Fibroblast of mammary gland (primary cell): ENCODE measurements around the gene RGL1.
A peak's percentile ranks its signal among the peaks of the same experiment; 100 is the strongest.

Source experiments
- DNase-seq: peaks from one replicate; pipeline ENCODE4 v3.0.0-alpha.2; 2010; ENCODE audit warnings: low read depth
- H3K4me3 ChIP-seq: 2 replicates; pipeline ENCODE4 v1.5.1; 2011; ENCODE audit warnings: low read depth, mild to moderate bottlenecking, low read length, moderate library complexity; ENCODE audit not compliant: control insufficient read depth
- TF ChIP-seq, protein P1 (sequence below): conservative IDR thresholded peaks from 2 replicates; pipeline ENCODE4 v1.5.1; 2011; ENCODE audit warnings: low read depth, low read length, inconsistent platforms; ENCODE audit not compliant: control insufficient read depth, insufficient read depth

Gene RGL1

DNA sequence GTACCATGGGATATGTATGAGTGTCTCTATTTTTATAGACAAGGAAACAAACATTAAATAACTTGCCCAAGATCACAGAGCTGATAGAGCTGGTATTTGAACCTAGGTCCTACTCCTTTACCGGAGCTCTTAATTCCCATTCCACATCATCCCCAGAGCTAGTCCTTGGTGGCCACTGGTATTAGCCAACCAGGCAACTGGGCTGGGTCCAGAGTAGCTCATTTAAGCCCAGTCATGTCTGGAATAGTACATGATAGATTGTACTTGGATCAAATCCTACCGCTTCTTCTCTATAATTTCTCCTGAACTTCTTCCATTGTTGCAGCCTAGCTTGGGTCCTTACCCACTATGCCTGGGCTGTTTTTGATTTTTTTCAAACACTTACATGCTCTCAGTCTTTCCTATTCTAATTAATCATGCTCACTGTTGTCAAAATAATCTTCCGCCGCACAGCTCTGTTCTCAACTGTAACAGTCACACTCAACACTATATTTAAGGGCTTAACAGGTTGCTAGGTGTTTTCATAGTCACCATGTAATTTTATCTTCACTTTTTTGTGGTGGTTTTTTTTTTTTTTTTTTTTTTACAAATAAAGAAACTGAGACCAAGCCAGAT lies 152.4 kb downstream of the RGL1 start:
- no peak overlapping the region for H3K4me3 ChIP-seq
- TF ChIP-seq, protein P1, sequence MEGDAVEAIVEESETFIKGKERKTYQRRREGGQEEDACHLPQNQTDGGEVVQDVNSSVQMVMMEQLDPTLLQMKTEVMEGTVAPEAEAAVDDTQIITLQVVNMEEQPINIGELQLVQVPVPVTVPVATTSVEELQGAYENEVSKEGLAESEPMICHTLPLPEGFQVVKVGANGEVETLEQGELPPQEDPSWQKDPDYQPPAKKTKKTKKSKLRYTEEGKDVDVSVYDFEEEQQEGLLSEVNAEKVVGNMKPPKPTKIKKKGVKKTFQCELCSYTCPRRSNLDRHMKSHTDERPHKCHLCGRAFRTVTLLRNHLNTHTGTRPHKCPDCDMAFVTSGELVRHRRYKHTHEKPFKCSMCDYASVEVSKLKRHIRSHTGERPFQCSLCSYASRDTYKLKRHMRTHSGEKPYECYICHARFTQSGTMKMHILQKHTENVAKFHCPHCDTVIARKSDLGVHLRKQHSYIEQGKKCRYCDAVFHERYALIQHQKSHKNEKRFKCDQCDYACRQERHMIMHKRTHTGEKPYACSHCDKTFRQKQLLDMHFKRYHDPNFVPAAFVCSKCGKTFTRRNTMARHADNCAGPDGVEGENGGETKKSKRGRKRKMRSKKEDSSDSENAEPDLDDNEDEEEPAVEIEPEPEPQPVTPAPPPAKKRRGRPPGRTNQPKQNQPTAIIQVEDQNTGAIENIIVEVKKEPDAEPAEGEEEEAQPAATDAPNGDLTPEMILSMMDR, result no peak
- DNase-seq, result no peak

DNA sequence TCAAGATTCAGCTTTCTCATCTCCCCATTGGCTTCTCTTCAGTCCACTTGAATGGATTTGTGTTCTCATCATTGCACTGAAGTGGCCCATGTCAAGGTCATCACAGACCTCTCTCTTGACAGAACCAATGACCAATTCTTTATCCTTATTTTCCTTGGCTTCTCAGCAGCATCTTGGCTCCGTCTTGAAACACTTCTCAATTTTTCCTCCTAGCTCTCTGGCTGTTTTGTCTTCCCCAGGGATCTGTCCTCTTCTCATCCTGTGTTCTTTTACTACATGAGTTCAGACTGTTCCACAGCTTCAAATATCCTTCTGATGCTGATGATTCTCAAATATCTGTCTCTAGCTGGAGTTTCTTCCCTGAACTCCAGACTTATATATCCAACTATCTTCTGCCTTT lies 154.0 kb downstream of the RGL1 start:
- H3K4me3 ChIP-seq, result no peak overlapping the region
- DNase-seq, result peak; percentile 41
- TF ChIP-seq, protein P1, result no peak

DNA sequence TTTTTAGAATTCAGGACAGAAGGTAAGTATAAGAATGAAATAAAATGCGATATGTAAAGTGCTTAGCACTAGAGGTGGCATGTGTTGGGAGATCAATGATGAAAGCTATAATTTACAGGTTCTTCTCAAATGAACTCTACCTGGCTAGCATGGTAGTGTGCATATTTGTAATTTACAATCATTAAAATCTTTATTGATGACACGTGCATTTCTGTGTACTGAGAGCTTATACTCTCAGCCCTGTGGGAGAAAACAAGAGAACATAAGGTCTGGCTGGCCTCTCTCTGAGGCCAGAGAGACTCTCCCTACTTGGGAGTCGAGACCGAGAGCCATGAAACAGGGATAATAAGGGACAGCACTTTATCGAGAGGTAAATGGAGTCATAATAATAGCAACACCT lies 156.2 kb downstream of the RGL1 start:
- DNase-seq, result no peak
- TF ChIP-seq, protein P1, result no peak

DNA sequence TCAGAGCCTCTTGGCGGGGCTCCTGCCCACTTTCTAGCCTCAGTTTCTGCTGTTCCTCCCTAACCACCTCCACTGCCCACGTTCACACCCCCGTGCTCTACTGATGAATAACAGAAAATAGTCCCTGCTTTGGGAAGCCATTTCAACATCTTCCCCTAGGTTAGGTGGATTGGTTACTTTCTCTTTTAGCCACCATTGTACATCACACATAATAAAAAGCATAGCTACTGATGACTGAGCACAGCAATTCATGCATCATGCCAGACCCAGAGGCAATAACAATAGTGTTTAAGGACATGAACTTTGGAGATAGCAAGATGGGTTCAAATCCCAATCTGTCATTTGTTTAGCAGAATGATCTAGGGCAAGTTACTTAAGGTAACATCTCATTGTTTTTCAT lies 158.0 kb downstream of the RGL1 start:
- TF ChIP-seq, protein P1, result no peak
- DNase-seq, result no peak
- no peak overlapping the region for H3K4me3 ChIP-seq

More for the DNA sequence above, 156.2 kb downstream of the RGL1 start:
- no peak overlapping the region for H3K4me3 ChIP-seq

DNA sequence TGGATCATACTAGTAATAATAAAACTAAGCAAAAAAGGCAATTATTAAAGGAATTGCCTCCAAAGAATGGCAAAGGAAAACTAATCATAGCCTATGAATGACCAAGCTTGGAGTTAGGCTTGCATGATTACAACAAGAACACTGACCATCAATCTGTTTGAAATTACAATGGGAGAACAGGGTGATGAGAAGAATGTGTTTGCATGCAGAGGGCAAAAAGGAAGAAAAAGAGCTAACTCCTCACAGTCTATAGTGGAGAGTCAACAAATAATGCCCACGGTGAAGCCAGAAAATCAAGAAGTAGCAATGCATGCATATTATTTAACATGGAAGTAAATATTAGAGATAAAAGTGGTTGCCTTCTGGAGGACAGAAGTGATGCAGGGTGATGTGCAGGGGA lies 160.8 kb downstream of the RGL1 start:
- no peak for DNase-seq
- TF ChIP-seq, protein P1, result no peak
- H3K4me3 ChIP-seq, result no peak overlapping the region

DNA sequence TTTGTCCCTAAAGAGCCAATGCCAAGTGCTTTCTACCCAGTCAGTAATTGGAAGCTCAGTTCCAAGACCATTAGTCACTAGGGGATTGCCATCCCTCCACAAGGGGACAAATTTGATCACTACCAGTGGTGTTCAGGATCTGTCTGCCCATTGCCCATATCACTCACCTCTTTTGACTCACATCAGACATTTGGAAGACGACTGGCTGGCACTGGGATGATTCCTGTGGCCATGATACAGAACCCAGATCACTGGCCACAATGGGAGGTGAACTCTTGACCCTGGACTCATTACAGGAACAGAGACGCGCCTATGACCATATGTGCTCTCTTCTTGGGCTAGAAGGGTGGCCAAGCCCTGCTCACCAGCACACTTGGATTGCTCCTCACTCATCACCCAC lies 161.6 kb downstream of the RGL1 start:
- H3K4me3 ChIP-seq, result no peak overlapping the region
- DNase-seq, result no peak
- TF ChIP-seq, protein P1, result no peak

DNA sequence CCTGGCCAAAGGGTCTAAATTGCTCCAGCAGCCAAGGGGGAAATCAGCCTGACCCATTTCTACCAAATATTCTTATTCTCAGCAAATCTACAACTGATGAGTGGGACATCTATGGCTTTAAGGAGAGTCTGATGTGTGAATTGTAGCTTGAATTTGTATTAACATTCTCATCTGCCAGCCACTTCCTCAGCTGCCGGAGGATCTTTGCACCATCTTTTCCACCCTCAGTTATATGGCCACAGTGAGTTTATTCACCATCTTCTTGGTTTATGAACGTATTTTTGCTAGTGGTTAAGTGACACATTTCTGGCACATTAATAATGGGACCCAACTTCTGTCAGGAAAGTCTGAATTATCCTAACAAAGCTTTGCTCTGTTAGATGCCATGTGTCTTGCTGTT lies 163.0 kb downstream of the RGL1 start:
- no peak for DNase-seq
- TF ChIP-seq, protein P1, result no peak
- H3K4me3 ChIP-seq, result no peak overlapping the region
